ENCODE results near the gene PARP11. TPM values are rescaled to one million over a fixed set of nuclear protein-coding genes. Genes with fewer than 3 reads are reported as not detected.

The PARP11 gene
- total RNA-seq, 1 donor from 2014 or later, result 10.4 TPM

DNA sequence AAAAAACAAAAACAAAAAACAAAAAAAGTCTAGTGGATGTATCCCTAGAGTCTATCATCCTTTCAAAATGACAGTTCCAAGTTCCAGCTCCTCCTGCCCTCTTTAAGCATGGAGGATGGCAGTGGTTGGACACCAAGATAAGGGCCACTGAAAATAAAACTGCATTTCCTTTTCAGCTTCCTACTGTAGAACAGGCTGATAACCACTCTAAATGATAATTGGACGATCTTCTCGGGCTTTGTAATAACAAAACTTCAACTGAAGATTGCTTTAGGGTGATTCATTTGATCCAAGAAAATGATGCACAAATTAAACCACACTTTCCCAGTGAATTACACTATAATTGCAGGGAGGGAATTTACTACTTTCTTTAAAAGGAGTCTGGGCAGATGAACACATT, 78.1 kb downstream of the PARP11 start:
- FAIRE-seq (no peak), DNase-seq (ENCODE audit: low read depth) (no peak)
- H3K36me3 ChIP-seq (ENCODE audit: insufficient read depth, low read length), result no peaks in the 10 kb centered on the region
- Mint-ChIP-seq H3K27me3 (ENCODE audit: low read depth, unreplicated experiment) (peaks cover 4% of the 10 kb centered on the region), H3K4me1 (ENCODE audit: low read depth, unreplicated experiment) (no peaks in the 10 kb centered on the region), H3K4me3 (ENCODE audit: unreplicated experiment) (no peak overlapping the region), H3K27ac (ENCODE audit: unreplicated experiment) (no peak overlapping the region), H3K36me3 (ENCODE audit: low read depth, unreplicated experiment) (peaks cover 3% of the 10 kb centered on the region), H3K9me3 (ENCODE audit: unreplicated experiment) (peaks cover 3% of the 10 kb centered on the region)
- H3K4me3 ChIP-seq (ENCODE audit: insufficient read depth, low read depth, low read length), result no peak overlapping the region
- H3K9me3 ChIP-seq (ENCODE audit: insufficient read depth, low read depth, low read length), result no peaks in the 10 kb centered on the region
- no peak for TF ChIP-seq EZH2 (IDR thresholded peaks at IDR 0.05; ENCODE audit: insufficient read depth, low read length)
- TF ChIP-seq, protein P1, sequence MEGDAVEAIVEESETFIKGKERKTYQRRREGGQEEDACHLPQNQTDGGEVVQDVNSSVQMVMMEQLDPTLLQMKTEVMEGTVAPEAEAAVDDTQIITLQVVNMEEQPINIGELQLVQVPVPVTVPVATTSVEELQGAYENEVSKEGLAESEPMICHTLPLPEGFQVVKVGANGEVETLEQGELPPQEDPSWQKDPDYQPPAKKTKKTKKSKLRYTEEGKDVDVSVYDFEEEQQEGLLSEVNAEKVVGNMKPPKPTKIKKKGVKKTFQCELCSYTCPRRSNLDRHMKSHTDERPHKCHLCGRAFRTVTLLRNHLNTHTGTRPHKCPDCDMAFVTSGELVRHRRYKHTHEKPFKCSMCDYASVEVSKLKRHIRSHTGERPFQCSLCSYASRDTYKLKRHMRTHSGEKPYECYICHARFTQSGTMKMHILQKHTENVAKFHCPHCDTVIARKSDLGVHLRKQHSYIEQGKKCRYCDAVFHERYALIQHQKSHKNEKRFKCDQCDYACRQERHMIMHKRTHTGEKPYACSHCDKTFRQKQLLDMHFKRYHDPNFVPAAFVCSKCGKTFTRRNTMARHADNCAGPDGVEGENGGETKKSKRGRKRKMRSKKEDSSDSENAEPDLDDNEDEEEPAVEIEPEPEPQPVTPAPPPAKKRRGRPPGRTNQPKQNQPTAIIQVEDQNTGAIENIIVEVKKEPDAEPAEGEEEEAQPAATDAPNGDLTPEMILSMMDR (IDR thresholded peaks at IDR 0.05; ENCODE audit: insufficient read depth, low read depth, low read length), result no peak
- no peak overlapping the region for H3K9ac ChIP-seq (ENCODE audit: low read length)
- no peak overlapping the region for H3K4me2 ChIP-seq (ENCODE audit: low read length)
- H2AFZ ChIP-seq (ENCODE audit: low read depth, low read length), result no peak overlapping the region
- no peaks in the 10 kb centered on the region for H3K4me1 ChIP-seq (ENCODE audit: insufficient read depth, low read length)
- no peaks in the 10 kb centered on the region for H3K27me3 ChIP-seq (ENCODE audit: insufficient read depth, low read length)
- no peaks in the 10 kb centered on the region for H4K20me1 ChIP-seq (ENCODE audit: insufficient read depth, low read length)
- H3K79me2 ChIP-seq (ENCODE audit: insufficient read depth, low read length), result no peaks in the 10 kb centered on the region
- H3K27ac ChIP-seq (ENCODE audit: low read depth, low read length), result no peak overlapping the region

DNA sequence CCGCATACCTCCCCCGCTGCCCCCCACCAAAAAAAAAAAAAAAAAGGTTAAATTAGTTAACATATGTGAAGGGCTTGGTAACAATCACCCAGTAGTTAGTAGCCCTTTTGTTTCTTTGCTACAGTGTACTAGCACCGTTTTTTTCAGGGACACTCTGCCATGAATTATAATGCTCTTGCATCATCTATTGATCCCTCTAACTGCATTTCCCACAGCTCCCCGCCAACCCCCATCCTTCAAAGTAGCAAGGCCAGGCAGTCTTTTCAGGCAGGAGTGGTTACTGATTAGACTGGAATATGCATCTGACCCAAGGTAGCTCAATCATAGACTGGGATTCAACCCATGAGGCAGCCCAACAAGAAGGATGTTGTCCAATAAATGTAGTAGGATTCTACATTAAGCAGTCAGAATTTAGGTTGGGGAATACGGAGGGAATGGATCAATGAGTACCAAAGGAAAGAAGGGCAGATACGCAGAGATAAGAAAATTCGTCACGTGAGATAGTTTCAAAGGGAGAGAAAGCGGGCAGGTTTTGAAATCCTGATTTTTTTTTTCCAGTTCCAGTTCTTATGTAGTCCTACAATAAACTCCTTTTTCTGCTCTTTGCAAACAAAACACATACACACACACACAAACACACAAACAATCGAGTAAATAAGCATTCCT, 80.4 kb downstream of the PARP11 start:
- Mint-ChIP-seq H3K27me3 (ENCODE audit: low read depth, unreplicated experiment) (peaks cover 4% of the 10 kb centered on the region), H3K4me1 (ENCODE audit: low read depth, unreplicated experiment) (no peaks in the 10 kb centered on the region), H3K4me3 (ENCODE audit: unreplicated experiment) (no peak overlapping the region), H3K36me3 (ENCODE audit: low read depth, unreplicated experiment) (peaks cover 3% of the 10 kb centered on the region), H3K27ac (ENCODE audit: unreplicated experiment) (no peak overlapping the region), H3K9me3 (ENCODE audit: unreplicated experiment) (peaks cover 4% of the 10 kb centered on the region)
- Histone ChIP-seq H3K27me3 (ENCODE audit: insufficient read depth, low read length) (no peaks in the 10 kb centered on the region), H3K4me1 (ENCODE audit: insufficient read depth, low read length) (no peaks in the 10 kb centered on the region), H3K4me2 (ENCODE audit: low read length) (no peak overlapping the region), H3K79me2 (ENCODE audit: insufficient read depth, low read length) (no peaks in the 10 kb centered on the region), H4K20me1 (ENCODE audit: insufficient read depth, low read length) (no peaks in the 10 kb centered on the region), H3K9ac (ENCODE audit: low read length) (no peak overlapping the region), H3K27ac (ENCODE audit: low read depth, low read length) (no peak overlapping the region), H3K36me3 (ENCODE audit: insufficient read depth, low read length) (no peaks in the 10 kb centered on the region), H2AFZ (ENCODE audit: low read depth, low read length) (no peak overlapping the region), H3K4me3 (ENCODE audit: insufficient read depth, low read depth, low read length) (no peak overlapping the region), H3K9me3 (ENCODE audit: insufficient read depth, low read depth, low read length) (no peaks in the 10 kb centered on the region)
- no peak for DNase-seq (ENCODE audit: low read depth)
- no peak for TF ChIP-seq EZH2 (IDR thresholded peaks at IDR 0.05; ENCODE audit: insufficient read depth, low read length)
- TF ChIP-seq, protein P1 (IDR thresholded peaks at IDR 0.05; ENCODE audit: insufficient read depth, low read depth, low read length), result no peak
- no peak for FAIRE-seq

DNA sequence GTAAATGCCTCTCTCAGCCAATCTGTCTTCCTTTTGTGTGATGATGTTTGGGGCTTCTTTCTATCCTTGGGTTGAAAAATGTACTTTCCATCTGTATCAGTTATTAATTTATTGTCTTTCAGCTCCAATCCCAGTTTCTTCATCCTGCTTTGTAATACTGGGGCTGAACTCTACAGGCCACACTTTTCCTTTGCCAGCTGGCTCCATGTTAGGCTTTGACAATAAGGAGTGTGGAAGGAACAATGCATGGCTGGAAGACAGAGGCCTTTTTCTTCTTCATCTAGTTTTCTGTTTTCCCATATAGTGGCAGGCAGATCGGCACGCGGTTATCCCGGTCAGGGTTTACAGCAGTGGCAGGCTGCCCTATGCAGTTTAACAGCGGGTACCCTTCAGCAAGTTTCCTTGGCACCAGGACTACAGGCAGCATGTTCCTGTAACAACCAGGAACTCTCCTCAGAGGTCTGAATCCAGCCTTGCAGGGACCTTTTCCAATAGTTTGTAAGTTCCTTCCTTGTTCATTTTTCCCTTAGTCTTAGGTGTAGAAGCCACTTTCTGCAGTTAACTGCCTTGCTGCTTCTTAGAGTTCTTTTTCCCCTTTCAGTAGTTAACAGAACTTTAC, 81.8 kb downstream of the PARP11 start:
- no peaks in the 10 kb centered on the region for H3K27me3 ChIP-seq (ENCODE audit: insufficient read depth, low read length)
- no peak overlapping the region for H3K27ac Mint-ChIP-seq (ENCODE audit: unreplicated experiment)
- H4K20me1 ChIP-seq (ENCODE audit: insufficient read depth, low read length), result no peaks in the 10 kb centered on the region
- H3K9me3 Mint-ChIP-seq (ENCODE audit: unreplicated experiment), result peaks cover 15% of the 10 kb centered on the region
- no peaks in the 10 kb centered on the region for H3K79me2 ChIP-seq (ENCODE audit: insufficient read depth, low read length)
- H3K36me3 Mint-ChIP-seq (ENCODE audit: low read depth, unreplicated experiment), result peaks cover 8% of the 10 kb centered on the region
- no peak for FAIRE-seq
- no peak overlapping the region for H3K4me2 ChIP-seq (ENCODE audit: low read length)
- H3K4me1 Mint-ChIP-seq (ENCODE audit: low read depth, unreplicated experiment), result no peaks in the 10 kb centered on the region
- H3K9ac ChIP-seq (ENCODE audit: low read length), result no peak overlapping the region
- H3K4me3 Mint-ChIP-seq (ENCODE audit: unreplicated experiment), result no peak overlapping the region
- TF ChIP-seq, protein P1 (IDR thresholded peaks at IDR 0.05; ENCODE audit: insufficient read depth, low read depth, low read length), result no peak
- no peak for TF ChIP-seq EZH2 (IDR thresholded peaks at IDR 0.05; ENCODE audit: insufficient read depth, low read length)
- H3K36me3 ChIP-seq (ENCODE audit: insufficient read depth, low read length), result no peaks in the 10 kb centered on the region
- no peak overlapping the region for H3K4me3 ChIP-seq (ENCODE audit: insufficient read depth, low read depth, low read length)
- H3K27me3 Mint-ChIP-seq (ENCODE audit: low read depth, unreplicated experiment), result peaks cover 4% of the 10 kb centered on the region
- H3K9me3 ChIP-seq (ENCODE audit: insufficient read depth, low read depth, low read length), result no peaks in the 10 kb centered on the region
- H2AFZ ChIP-seq (ENCODE audit: low read depth, low read length), result no peak overlapping the region
- no peaks in the 10 kb centered on the region for H3K4me1 ChIP-seq (ENCODE audit: insufficient read depth, low read length)
- DNase-seq (ENCODE audit: low read depth), result no peak
- H3K27ac ChIP-seq (ENCODE audit: low read depth, low read length), result no peak overlapping the region
